Posterior cingulate gyrus (tissue), 11 donors: ENCODE data around the gene LRRC37A2.
A peak's percentile ranks its signal among the peaks of the same experiment; 100 is the strongest.
"Not testable (repeated sequence)": the region's sequence is repeated elsewhere in the genome, so short reads cannot be mapped to it uniquely, and the experiment has no call there.

Experiments used
- DNase-seq, 10 donors: peaks; one replicate each; pipeline versions ENCODE4 v3.0.0 to v3.0.0-alpha.2; 2020 to 2021; ENCODE audit warnings: mixed read lengths in 3 of 10
- intact Hi-C: fragments of 100-400 bp; cut with DNase I; formaldehyde crosslinking; loops from one replicate; pipeline ENCODE4 v1.15.1; 2023

LRRC37A2 gene

DNA sequence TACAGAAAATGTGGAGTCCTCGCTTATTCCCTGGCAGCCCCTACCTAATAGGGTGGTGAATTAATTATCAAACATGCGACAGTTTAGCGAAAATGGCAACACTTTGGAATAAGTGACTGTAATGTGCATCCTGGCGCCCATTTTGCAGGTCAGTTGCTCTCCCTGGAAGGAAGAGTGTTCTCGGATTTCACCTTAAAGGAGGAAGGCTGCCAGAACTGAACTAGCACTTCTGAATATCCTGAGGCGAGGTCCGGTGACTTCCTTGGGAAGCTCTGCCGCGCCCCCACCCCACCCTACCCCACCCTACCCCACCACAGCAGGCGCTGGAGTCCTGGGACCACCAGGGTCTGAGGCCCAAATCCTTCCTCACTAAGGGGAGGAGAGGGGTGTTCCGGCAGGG, at the start of gene LRRC37A2:
Gene LRRC37A2, plus strand, starts transcription at position 301 of the 400 bp plus-strand sequence. CDS start 245 bp downstream, outside the sequence.
- DNase-seq, intact Hi-C loops: not testable (repeated sequence)

- DNase-seq, intact Hi-C loops: not testable (repeated sequence)
Measured at GRCh38 chr17:46467618-46468017, 44.6 kb upstream of the LRRC37A2 start.

- intact Hi-C loops, DNase-seq: not testable (repeated sequence)
Measured at GRCh38 chr17:46474489-46474888, 37.8 kb upstream of the LRRC37A2 start.

GRCh38 chr17:46475583-46475982, 36.7 kb upstream of the LRRC37A2 start:
- DNase-seq, intact Hi-C loops: not testable (repeated sequence)

DNA sequence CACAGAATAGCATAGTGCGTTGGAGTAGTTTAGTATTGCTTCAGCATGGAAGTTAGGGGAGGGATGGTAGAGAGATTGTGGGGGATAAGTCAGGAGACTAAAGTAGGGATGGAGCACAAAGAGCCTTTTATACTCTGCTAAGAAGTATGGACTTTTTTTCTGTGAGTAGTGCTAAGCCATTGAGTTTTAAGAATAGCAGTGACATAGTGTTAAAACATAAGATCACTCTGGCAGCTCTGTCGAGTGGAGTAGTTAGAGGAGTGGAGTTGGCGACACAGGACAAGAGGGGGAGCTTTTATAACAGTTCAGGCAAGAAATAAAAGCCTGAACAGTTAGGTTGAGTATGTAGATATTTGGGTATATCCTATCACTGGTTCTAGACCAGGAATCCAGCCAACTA, 33.4 kb upstream of the LRRC37A2 start:
- intact Hi-C loops, DNase-seq: not testable (repeated sequence)

- intact Hi-C loops, DNase-seq: not testable (repeated sequence)
Measured at GRCh38 chr17:46481310-46481709, 31.0 kb upstream of the LRRC37A2 start.

- DNase-seq, result peak in 2 of 10 donors; percentile 57 to 62
- intact Hi-C loops, result not testable (repeated sequence)
Measured at GRCh38 chr17:46492021-46492420, 20.2 kb upstream of the LRRC37A2 start.

DNA sequence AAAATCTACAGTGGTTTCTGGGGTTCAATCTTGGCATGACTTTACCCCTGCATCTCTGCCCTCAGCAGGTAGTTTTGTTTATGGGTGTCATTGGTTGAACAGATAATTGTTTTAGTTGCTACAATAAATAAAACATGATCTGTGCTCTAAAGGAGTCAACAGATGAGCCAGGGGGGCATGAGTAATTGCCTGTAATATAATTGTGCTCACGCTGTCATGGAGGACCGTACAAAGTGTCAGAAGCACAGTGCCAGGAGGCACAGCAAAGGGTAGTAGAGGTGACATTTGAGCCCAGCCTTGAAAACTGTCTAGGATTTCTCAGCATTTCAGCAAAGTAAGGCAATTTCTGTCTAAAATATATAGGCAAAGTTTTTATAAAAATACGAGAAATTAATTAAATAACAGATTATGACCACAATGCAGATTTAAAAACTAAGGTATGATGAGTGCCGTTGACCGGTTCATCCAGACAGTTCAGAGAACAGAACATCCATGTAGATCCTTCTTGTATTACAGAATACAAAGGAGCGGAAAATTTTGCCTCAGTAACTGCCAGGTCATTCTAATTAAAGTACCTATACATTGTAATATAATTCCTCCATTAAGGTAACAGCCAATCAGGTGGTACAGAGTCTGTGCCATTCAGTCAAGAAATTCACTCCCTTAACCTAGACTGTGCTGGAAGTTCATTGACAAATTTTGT, 12.7 kb upstream of the LRRC37A2 start:
- intact Hi-C loops, DNase-seq: not testable (repeated sequence)

GRCh38 chr17:46505896-46506295, 6.4 kb upstream of the LRRC37A2 start:
- intact Hi-C loops, result not testable (repeated sequence)
- peak in 2 of 10 donors; percentile 55 to 70 for DNase-seq

- peak in 4 of 10 donors; percentile 4 to 80 (median 65) for DNase-seq
- intact Hi-C loops, result not testable (repeated sequence)
Measured at GRCh38 chr17:46534716-46535115, 22.4 kb downstream of the LRRC37A2 start.

- intact Hi-C loops, result not testable (repeated sequence)
- DNase-seq, result peak in 3 of 10 donors; percentile 8 to 47 (median 39)
Measured at GRCh38 chr17:46548607-46549006, 36.3 kb downstream of the LRRC37A2 start.

DNA sequence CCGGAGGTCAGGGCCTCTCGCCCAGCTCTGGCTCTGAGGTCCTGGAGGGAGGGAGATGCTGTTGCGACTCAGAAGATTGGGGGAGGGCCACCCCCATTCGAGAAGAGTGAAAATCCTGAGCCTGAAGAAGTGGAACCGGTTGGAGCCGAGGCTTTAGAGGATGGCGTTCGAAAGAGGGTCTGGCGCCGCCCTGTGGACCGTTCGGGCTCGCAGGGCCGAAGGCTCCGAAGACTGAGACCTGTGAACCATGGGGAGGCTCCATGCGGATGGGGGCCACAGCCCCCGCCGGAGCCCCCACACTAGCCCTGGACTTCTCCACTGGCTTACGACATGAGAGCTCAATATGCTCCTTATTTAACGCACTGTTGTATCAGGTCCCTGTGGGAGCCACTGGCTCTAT, 46.9 kb downstream of the LRRC37A2 start:
- DNase-seq, intact Hi-C loops: not testable (repeated sequence)

GRCh38 chr17:46560048-46560447, 47.8 kb downstream of the LRRC37A2 start:
- DNase-seq, intact Hi-C loops: not testable (repeated sequence)

DNA sequence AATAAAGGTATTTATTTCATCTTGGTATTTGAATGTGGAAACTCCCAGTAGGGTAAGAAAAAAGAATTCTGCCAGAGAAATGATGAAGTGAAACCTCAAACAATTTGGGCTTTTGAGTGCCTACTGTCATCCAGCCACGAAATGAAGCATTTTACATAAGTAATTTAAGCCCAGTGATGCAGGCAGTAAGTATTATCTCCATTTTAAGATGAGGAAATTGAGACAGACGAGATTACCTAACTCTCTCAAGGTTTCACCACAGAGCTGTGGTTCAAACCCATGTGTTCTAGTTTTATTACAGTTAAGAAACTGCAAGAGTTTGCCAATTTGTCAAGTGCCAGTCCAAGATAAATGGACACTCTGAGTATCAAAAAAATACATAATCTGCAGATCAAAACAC, 54.0 kb downstream of the LRRC37A2 start:
- DNase-seq, result not testable (repeated sequence)

DNA sequence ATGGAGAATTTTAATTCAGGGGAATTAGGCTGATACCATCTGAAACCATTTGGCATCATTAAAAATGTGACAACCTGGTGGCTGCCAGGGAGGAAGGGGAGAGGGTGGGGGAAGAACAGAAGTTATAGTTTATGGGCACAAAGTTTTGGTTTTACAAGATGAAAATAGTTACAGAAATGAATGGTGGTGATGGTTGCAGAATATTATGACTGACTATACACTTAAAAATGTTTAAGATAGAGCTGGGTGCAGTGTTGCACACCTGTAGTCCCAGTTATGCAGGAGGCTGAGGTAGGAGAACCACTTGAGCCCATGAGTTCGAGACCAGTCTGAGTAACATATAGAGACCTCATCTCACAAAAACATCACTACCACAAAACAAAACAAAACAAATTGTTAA, 54.7 kb downstream of the LRRC37A2 start:
- intact Hi-C loops, result not testable (repeated sequence)

More for the DNA sequence above, 54.0 kb downstream of the LRRC37A2 start:
- intact Hi-C loops, result not testable (repeated sequence)

GRCh38 chr17:46571796-46572195, 59.5 kb downstream of the LRRC37A2 start:
- DNase-seq, intact Hi-C loops: not testable (repeated sequence)

More for the DNA sequence above, 54.7 kb downstream of the LRRC37A2 start:
- DNase-seq, result not testable (repeated sequence)

- peak; percentile 60 to 96 (median 76) for DNase-seq
- intact Hi-C loops, result not testable (repeated sequence)
Measured at GRCh38 chr17:46579083-46580075, 67.1 kb downstream of the LRRC37A2 start, which contains the start of gene ARL17A. ARL17A (minus strand) TSS chr17:46579691; CDS start chr17:46576322, 3,369 bp downstream.

- intact Hi-C loops, result not testable (repeated sequence)
Measured at GRCh38 chr17:46580082-46580481, 67.8 kb downstream of the LRRC37A2 start.

DNA sequence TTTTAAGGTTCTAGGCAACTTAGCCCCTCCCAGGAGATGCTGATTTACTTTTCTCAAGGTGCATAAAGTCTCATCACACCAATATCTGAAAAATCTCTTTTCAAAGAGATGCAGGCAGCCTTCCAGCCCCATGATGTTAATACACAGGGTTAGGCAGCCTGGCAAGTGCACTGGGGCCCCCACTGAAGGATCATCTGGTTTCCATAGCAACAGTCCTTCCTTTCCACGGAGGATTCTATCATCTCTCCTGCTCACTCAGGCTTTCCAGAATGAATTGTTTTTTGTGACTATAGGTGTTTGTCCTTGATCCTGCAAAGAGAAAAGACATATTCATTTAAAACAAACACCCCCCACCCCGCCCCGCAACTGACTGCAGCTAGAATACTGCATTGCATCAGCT, 73.2 kb downstream of the LRRC37A2 start:
- DNase-seq, intact Hi-C loops: not testable (repeated sequence)

More at GRCh38 chr17:46580082-46580481, 67.8 kb downstream of the LRRC37A2 start:
- DNase-seq, result peak in 1 of 10 donors; percentile 0
